GM21528 (cell line): ENCODE results near the gene NMT1.
"Not testable (repeated sequence)": the region's sequence is repeated elsewhere in the genome, so short reads cannot be mapped to it uniquely, and the experiment has no call there.

Source experiments
- ATAC-seq: cut with Tn5 transposase; IDR thresholded peaks from one replicate; pipeline ENCODE4 v1.9.1; 2021; ENCODE audit warnings: mild to moderate bottlenecking, moderate library complexity; ENCODE audit not compliant: unreplicated experiment, low FRiP score

The NMT1 gene

DNA sequence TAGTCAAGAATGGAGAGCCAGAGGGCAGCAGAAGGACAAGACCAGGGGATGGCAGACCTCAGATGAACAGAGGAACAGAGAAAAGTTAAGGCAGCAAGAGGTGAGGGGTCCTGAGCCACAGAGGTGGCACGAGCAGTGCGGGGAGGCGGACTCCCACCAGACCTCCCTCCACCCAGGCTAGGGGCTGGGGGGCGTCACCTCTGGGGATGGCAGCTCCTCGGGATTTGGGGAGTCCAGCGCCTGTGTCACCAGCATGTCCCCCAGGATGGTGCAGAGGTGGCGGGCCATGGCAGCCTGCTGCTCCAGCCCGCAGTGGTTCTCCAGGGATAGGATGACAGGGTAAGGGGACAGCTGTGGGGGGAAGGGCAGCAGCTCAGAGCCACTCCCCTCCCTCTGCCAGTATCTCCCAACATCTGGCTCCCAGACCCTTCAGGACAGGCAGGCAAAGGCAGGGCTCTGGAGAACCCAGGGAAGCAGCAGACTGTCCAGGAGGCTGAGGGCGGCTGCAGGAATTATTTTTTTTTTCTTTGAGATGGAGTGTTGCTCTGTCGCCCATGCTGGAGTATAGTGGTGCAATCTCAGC is 55.4 kb downstream of the NMT1 start:
- no peak for ATAC-seq

DNA sequence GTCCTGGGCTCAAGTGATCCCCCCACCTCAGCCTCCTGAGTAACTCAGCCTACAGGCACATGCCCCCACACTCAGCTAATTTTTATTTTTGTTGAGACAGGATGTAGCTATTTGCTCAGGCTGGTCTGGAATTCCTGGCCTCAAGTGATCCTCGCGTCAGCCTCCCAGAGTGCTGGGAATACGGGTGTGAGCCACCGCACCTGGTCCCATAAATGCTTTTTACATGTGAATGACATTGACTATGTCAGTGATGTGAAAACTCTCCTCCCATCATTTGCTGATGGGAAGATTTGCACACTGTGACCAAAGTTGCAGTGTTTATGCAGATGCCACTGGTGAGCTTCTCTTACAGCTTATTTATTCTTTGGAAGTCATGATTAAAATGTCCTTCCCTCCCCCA is 56.2 kb downstream of the NMT1 start:
- no peak for ATAC-seq

DNA sequence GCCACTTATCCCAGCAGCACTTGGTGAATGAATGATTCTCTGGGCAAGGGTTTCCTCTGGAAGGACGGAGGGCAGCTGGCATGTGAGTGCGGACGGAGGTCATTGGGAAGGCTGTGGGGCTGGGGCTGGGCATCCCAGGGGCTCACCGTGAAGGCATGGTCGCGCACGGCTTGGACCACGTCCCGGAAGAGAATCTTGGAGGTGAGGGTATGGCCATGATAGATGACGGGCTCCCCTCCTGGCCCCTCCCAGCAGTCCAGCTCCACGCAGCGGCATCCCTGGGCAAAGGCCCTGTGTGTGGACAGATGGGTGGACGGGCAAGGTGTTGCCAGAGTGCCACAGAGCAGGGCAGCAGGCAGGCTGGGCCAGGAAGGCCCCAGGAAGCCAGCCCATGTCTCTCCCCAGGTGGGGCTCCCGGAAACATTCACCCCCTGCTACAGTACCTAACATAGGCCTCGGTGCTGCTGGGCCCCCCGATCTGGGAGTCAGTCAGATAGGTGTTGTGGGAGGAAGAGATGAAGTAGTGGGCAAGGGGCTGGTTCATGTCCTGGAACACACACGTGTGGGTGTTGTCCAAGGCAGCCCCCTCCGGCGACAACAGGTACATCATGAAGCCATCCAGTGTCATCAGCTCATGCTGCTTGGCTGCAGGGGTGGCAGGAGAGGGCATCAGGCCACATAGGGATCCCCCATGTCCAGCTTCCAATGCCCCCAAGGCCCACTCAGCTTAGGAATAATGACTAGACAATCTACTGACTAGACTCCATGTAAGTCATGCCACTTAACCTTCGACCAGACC is 56.9 kb downstream of the NMT1 start:
- no peak for ATAC-seq

DNA sequence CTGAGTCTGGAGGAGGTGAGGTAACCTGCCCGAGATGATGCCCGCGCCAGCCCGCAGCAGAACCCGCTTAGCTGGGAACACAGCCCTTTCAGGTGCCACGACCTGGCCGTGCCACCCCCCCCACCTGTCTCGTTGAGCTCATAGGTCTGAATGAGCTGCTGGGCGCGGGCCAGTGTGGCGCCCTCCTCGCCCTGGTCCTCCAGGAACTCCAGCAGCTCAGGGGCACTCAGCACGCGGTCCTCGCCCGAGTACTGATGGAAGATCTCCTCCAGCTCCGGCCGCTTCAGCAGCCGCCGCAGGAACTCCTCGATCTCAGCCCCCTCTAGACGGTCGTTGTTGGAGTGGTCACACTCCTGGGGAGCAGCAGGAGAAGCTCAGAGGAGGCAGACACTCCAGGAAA is 57.6 kb downstream of the NMT1 start:
- no peak for ATAC-seq

DNA sequence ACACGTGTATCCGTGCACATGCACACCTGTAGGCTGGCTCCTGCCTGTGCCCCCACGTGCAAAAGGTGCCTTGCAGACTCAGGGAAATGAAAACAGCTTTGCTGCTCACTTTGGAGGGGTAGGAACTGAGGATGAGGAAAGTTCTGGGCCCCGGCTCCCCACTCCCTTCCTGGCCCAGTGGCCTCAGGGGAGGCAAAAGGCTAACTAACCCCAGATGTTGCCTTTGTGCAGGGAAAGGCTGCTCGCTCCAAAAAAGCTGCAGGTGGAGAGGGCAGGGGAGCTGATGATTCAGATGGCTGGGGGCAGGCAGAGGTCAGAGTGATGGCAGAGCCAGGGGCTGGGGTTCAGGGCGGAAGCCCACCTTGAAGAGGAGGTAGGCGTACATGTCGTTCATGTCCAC is 58.8 kb downstream of the NMT1 start:
- ATAC-seq, result no peak

DNA sequence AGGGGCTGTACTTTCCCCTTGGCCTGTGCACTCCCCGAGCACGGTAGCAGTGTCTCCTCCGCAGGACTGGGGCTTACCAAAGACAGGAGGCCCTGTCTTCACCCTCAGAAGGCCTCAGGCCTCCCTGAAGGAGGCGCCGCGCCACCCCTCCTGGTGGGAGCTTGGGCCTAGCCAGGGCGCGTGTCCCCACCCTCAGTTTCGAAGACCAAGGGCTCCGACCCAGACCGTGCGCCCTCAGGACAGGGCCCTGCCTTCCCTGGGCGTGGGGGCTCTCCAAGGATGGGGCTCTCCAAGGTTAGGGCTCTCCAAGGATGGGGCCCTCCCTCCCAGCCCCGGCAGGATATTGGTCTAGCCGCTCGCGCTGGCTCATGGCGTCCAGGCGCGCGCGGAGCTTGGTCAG is 59.4 kb downstream of the NMT1 start:
- no peak for ATAC-seq

DNA sequence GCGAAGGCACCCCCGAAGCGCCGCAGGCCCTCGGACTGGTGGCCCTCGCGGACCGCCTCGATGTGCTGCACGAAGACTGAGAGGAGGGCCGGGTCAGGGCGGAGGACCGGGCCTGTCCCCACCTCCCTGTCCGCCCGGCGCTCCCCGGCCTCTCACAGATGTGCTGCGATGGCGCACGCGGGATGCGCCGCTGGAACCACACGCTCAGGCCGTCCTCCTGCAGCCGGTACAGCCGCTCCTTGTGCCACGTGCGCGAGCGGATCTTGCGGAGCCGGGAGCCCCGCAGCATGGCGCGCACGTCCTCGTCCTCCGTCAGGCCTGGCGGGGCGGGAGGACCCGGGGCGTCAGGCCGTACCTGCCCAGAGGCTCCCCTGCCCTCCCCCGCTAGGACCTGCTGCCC is 59.9 kb downstream of the NMT1 start:
- ATAC-seq, result no peak

DNA sequence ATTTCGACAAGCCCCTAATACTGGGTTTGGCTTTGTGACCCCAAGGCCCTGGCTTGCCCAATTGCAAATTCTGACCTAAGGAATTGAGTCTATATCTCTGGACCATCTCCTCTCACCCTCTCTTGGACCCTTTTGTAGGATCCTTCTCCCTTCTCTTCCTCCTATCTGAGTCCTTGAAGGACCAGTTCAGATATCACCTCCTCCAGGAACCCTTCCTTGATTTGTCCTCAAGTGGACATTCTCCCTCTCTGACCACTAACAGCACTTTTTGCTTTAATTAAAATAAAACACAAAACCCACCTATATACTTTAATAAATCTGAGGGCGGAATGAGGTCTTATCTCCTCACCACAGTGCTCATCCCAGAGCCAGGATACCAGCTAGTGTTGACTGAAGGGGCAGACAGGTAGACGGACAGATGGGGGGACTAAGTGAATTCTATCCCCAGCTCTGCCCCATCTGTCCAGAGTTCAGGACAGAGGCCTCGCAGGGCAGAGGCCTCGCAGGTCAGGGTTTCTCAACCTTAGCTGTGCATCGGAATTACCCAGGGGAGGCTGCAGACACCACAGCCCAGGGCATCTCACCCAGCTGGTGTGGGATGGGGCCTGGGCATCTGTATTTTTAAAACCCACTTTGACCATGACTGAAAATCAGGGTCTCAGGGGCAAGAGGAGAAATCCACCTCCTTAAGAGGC is 62.1 kb downstream of the NMT1 start:
- ATAC-seq, result no peak

DNA sequence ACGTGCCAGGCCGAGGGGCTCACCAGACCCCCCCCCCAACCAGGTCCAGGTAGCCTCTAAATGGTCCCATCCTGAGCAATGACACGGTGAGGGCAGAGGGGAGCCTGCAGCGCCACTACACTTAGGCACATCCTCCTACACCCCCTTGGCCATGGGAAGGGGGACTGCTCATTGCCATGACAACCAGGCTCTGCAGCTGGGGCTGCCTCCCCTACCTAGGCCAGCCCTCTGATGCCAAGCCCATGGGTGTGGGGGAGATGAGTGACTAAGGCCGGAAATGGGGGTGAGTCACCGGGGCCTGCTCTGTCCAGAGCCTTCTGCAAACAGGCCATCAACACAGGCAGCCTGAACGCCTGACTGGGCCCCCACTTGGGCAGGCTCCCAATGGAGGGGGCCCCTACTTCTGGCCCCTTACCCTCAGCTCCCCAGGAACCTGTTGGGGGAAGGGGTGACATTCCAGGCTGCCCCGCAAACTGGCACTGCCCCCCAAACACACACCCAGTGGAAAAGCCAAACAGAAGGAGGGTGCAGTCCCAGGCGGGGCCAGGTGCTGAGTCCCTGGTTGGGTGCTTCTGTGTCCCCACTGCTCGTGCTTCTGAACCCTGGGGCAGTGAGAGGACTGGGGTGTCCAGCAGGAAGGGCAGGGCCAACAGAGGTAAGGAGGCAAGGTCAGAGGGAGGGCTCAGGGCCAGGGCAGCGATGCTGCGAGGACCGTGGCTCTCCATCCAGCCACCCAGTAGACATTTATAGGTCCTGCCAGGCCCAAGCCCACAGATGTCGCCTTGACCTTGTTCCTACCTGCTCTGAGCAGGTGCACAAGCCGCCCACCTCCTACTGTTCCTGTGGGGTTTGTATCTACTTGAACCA is 63.0 kb downstream of the NMT1 start:
- ATAC-seq, result no peak

DNA sequence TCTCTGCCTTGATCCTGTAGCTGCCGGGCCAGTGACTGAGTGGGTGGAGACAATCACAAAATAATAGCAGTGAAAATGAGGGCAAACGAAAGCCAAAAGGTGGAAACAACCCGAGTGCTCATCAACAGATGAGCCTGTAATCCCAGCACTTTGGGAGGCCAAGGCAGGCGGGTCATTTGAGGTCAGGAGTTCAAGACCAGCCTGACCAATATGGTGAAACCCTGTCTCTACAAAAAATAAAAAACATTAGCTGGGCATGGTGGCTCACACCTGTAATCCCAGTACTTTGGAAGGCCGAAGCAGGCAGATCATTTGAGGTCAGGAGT is 63.6 kb downstream of the NMT1 start:
- not testable (repeated sequence) for ATAC-seq

DNA sequence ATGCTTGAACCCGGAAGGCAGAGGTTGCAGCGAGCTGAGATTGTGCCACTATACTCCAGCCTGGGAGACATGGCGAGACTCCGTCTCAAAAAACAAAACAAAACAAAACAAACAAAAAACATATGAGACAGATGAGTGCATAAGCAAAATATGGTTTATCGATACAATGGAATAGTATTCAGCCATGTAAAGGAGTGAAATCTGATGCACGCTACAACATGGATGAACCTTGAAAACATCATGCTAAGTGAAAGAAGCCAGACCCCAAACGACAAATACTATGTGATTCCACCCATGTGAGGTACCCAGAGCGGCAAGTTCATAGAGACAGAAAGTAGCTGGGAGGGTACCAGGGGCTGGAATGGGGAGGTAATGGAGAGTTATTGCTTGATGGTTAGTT is 64.4 kb downstream of the NMT1 start:
- no peak for ATAC-seq

DNA sequence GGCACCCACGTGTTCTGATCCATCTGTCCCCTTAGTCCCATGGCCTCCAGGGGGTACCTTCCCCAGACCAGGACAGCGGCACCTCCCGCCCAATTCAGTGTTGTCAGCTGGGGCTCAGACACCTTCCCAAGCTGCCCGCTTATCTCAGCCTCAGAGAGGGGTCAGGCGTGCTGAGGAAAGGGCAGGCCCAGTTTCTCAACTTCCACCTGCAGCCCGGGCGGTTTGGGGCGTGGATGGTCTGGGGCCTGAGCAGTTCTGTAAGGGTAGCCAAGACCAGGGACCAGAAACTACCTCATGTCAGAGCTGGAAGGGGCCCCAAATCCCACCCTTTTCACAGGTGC is 66.1 kb downstream of the NMT1 start:
- ATAC-seq, result no peak

DNA sequence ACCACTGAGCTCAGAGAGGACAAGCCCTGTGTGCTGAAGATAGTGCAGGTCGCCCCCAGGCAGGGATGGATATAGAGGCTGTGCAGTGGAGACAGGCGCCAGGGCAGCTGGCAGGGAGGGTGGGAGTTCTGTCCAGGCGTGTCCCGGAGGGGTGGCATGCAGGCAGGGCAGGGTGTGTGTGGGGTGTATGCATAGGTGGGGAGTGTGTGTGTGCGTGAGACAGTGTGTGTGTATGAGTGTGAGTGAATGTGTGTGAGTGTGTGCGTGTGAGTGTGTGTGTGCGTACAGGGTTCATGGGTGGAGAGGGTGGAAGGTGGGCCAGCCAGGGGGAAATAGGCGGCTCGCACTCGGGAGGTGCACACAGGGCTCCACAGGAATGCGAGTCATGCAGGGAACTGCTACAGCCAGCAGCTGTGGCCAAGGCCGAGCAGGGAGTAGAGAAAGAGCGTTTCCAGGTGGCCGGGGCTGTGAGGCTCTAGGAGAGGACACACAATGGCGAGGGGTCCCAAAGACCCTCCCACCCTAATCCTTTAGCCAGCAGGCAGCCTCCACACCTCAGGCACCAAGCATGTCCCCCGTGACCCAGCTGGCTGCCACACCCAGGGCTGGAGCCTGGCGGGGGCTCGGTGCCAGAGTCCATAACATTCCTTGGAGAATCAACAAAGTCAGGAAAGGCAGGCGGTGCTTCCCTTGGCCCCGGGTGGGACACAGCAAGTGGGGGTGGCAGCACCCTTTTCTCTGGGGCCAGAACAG is 66.6 kb downstream of the NMT1 start:
- ATAC-seq, result no peak

DNA sequence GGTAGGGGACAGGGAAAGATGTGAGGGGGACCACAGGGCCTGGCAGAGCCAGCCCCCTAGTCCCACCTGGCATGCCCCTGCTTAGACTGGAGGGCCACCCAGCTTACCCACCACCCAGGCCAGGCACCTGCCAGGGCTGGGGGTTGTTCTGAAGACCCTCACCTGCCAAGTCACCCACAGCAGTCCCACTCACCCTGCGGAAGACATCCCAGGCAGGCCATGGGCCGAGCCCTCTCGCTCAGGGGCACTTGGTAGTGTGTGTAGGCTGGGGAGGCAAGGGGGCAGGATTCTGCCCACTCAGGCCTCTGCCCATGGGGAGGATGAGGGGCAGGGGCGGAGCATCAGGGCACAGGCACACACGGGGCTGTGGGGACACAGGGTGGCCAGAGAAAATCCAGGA is 67.2 kb downstream of the NMT1 start:
- ATAC-seq, result no peak

DNA sequence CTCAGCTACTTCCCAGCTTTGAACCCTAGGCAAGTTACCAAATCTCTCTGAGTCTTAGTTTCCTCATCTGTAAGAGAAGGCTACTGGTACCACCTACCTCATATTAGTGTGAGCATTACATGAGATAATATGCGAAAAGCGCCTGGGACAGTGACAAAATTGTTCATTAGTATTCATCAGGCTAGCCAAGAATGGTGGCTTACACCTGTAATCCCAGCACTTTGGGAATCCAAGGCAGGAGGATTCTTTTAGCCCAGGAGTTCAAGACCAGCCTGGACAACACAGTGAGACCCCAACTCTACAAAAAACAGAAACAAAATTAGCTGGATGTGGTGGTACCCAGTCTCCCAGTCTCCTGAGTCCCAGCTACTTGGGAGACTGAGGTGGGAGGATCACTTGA is 67.9 kb downstream of the NMT1 start:
- no peak for ATAC-seq

DNA sequence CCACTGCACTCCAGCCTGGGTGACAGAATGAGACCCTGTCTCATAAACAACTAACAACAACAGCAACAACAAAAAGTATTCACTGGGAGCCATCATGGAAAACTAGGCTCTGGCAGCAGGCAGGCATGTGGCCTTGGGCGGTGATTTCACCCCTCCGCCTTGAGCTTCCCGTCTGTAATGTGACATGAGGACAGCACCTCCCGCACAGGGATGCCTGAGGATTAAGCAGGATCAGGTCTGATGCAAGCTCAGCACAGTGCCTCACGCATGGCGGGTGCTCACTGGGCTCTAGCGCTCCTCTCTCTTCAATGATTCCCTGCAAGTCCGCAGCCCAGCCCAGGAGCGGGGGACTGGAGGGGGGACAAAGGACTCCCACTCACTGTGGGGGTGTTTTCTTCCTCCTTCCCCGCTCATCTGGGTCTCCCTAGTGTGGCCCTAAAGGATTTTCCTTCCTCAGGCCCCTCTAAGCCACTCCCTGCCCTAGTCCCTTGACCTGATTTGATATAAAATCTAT is 68.4 kb downstream of the NMT1 start:
- ATAC-seq, result no peak

DNA sequence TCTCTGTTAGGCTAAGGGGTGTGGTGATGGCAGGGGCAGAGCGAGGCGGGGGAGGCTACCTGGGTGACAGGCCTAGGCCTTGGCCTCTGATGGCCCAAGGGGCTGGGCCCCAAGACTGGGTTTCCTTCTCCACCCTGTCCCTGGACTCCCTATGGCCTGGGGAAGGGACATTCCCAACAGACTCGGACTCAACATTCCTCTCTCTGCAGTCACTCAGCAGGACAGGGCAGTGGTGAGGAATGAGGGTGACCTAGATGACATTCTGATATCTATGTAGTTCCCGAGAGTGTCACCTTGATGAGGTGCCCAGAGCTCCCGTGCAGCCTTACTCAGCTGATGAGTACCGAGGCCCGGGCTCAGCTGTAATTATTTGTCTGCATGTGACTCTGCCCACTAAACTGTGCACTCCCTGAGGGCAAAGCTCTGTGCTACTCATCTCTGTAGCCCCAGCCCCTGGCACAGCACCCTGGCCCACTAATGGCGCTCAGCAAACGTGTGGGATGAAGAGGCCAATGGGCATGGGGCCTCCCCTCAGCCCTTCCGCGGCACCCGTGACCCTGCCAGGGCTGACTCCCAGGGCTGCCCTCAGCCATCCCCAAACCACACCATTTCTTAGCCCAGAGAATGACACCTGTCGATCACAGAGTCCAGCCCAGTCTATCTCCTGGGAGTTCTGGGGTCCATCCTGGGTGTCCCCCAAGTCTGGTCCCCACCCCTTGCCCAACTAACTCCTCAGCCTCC is 69.0 kb downstream of the NMT1 start:
- no peak for ATAC-seq

DNA sequence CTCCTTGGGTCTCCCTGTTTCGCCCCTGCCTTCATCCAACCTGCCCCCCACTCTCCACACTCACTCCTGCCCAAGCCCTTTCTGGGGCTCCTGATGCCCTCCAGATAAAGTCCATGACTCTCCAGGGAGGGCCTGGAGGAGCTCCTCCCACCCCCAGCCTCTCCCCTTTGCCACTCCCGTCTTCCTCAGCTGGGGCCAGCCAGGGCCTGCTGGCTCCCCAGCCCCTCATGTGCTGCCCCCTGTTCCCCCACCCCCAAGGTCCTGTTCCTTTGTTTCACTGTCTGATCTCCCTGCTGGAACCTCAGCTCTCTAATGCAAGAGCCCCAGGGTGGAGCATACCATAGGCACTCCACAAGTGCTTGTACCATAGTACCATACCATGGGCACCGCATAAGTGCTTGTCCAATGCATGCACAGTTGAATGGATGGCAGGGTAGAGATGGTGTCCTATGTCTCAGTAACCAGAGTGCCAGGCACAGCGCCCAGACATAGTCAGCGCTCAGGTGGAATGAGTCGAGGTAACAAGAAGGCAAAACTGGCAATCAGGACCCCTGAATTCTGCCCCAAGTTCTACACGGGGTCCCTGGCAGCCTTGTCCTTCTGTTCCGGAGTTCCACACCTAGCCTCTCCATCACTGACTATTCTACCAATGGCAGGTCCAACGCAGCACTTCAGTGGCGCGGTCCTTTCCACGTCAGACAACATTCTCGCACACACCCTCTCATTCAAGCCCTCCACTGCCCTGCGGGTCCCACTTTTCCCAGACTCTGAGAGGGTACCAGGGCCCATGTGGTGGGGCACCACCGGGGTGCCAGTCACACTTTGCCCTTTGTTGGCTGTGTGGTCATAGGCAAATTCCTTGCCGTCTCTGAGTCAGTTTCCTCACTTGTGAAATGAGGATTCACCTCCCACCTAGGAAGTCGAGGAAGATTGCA is 69.8 kb downstream of the NMT1 start:
- no peak for ATAC-seq
